PC-3 (cell line): Measurements from ENCODE around the gene TSPEAR. TPM values are rescaled to one million over a fixed set of nuclear protein-coding genes. Genes with fewer than 3 reads are reported as not detected.

Experiments used
- ATAC-seq: fragments of 200-7000 bp; cut with Tn5 transposase; 2 replicates; pipeline ENCODE4 v1.9.1; 2020; ENCODE audit warnings: mild to moderate bottlenecking, moderate library complexity
- BruUV-seq: library from RNA; stranded (reverse); fragments of 400-500 nt; replicated peaks from 2 replicates; lab custom pipeline; 2021; lab: Mats Ljungman, UMichigan
- CTCF ChIA-PET: fragments of 300-600 bp; sonication (Branson Sonifier 250); formaldehyde crosslinking; loops from one replicate; lab custom pipeline; 2022; ENCODE audit warnings: antibody characterized with exemption; lab: Charles Lee
- POLR2A ChIA-PET: fragments of 300-600 bp; sonication (Branson Sonifier 250); formaldehyde crosslinking; loops from one replicate; lab custom pipeline; 2022; ENCODE audit warnings: antibody characterized with exemption; ENCODE audit not compliant: unreplicated experiment; lab: Charles Lee
- DNase-seq: peaks from one replicate; pipeline ENCODE4 v3.0.0-alpha.2; 2015
- H2AFZ ChIP-seq: fragments of 300-600 bp; sonication (generic); 2 replicates; pipeline ENCODE4 v1.6.0; 2016; ENCODE audit warnings: antibody characterized with exemption, low read length
- H3F3A ChIP-seq: fragments of 300-600 bp; sonication (generic); one replicate; pipeline ENCODE4 v1.6.0; 2017; ENCODE audit warnings: antibody characterized with exemption, low read length, control low read depth, mild to moderate bottlenecking; ENCODE audit not compliant: unreplicated experiment
- H3K27ac ChIP-seq: fragments of 300-600 bp; sonication (generic); 2 replicates; pipeline ENCODE4 v1.5.1; 2016; ENCODE audit warnings: mild to moderate bottlenecking, low read length
- H3K27me3 ChIP-seq: fragments of 300-600 bp; sonication (generic); 2 replicates; pipeline ENCODE4 v1.6.1; 2016; ENCODE audit warnings: low read length, mixed read lengths
- H3K36me3 ChIP-seq: fragments of 300-600 bp; sonication (generic); 2 replicates; pipeline ENCODE4 v1.6.1; 2016; ENCODE audit warnings: low read depth, mixed run types, low read length, mixed read lengths
- H3K4me1 ChIP-seq: fragments of 300-600 bp; sonication (generic); 2 replicates; pipeline ENCODE4 v1.5.1; 2016; ENCODE audit warnings: low read length; ENCODE audit not compliant: insufficient read depth
- H3K4me2 ChIP-seq: fragments of 300-600 bp; sonication (generic); 2 replicates; pipeline ENCODE4 v1.6.0; 2016; ENCODE audit warnings: low read length
- H3K4me3 ChIP-seq: fragments of 300-600 bp; sonication (generic); 2 replicates; pipeline ENCODE4 v1.5.1; 2016; ENCODE audit warnings: mild to moderate bottlenecking, low read length, mixed read lengths
- H3K79me2 ChIP-seq: fragments of 300-600 bp; sonication (generic); 2 replicates; pipeline ENCODE4 v1.6.1; 2017; ENCODE audit warnings: low read length, mixed read lengths
- H3K9ac ChIP-seq: fragments of 300-600 bp; sonication (generic); 2 replicates; pipeline ENCODE4 v1.6.0; 2016; ENCODE audit warnings: mild to moderate bottlenecking, low read length
- H3K9me2 ChIP-seq: fragments of 300-600 bp; sonication (generic); replicated peaks from 2 replicates; pipeline ENCODE4 v1.6.1; 2016; ENCODE audit warnings: mixed run types, low read length, mixed read lengths
- H3K9me3 ChIP-seq: fragments of 300-600 bp; sonication (generic); 2 replicates; pipeline ENCODE4 v1.6.1; 2016; ENCODE audit warnings: low read length, mixed read lengths
- H4K20me1 ChIP-seq: fragments of 300-600 bp; sonication (generic); 2 replicates; pipeline ENCODE4 v1.6.1; 2016; ENCODE audit warnings: low read length, mixed read lengths
- EZH2 ChIP-seq: fragments of 300-600 bp; sonication (generic); IDR thresholded peaks from one replicate; pipeline ENCODE4 v1.6.1; 2017; ENCODE audit warnings: antibody characterized with exemption, mild to moderate bottlenecking, low read length; ENCODE audit not compliant: unreplicated experiment
- EZH2phosphoT487 ChIP-seq: fragments of 300-600 bp; sonication (generic); IDR thresholded peaks from 2 replicates; pipeline ENCODE4 v1.6.1; 2018; ENCODE audit warnings: mild to moderate bottlenecking, antibody characterized with exemption, low read length, borderline replicate concordance
- intact Hi-C: fragments of 100-400 bp; cut with micrococcal nuclease; formaldehyde crosslinking; loops from 2 replicates; pipeline ENCODE4 v1.9.0; 2023
- total RNA-seq: library from RNA; depleted of rRNA; stranded (reverse); fragments of >200 nt; gene quantifications from 2 replicates; pipeline ENCODE4 v1.2.3, GENCODE V29; 2014
- TF ChIP-seq, protein P1 (sequence below): fragments of 300-600 bp; sonication (generic); conservative IDR thresholded peaks from 2 replicates; pipeline ENCODE4 v1.5.1; 2017; ENCODE audit warnings: antibody characterized with exemption, low read depth, mild to moderate bottlenecking, low read length

Gene TSPEAR
- total RNA-seq, 1 experiment from 2014 or later, result 2.1 TPM

GRCh38 chr21:44533891-44534627 lies 177.3 kb downstream of the TSPEAR start:
- H3K4me1 ChIP-seq, result no peaks in the 10 kb centered on the region
- ATAC-seq, result no peak

DNA sequence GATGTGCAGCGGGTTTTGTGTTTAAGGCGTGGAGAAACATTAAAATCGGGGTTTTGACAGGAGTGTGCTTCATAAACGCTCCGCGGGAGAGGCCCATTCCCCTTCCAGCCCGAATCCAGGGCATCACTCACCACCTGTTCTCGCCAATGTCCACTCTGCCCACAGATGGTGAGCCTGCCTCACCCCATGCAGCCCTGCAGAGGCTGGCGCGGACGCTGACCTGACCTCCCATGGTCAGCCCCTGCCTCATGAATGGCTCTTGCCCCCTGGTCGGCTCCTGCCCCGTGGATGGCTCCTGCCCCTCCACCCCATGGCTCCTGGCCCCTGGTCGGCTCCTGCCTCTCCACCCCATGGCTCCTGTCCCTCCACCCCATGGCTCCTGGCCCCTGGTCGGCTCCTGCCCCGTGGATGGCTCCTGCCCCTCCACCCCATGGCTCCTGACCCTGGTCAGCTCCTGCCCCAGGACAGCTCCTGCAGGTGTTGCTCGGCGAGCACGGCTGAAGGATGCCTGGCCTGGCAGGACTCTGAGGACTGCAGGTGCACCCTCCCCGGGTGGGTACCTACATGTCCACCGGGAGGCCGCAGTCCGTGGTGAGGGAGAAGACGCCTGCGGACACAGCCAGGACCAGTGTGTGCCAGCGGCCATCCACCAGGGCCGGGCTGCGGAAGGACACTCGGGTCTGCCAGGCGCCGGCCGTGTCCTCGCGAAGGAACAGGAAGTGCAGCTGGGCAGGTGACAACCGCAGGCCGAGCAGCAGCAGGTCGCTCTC lies 178.1 kb downstream of the TSPEAR start:
- no peaks in the 10 kb centered on the region for H3K9me3 ChIP-seq
- no peaks in the 10 kb centered on the region for H4K20me1 ChIP-seq
- H3K9ac ChIP-seq, result no peak overlapping the region
- no peak for TF ChIP-seq EZH2phosphoT487
- TF ChIP-seq EZH2, result no peak
- TF ChIP-seq, protein P1, sequence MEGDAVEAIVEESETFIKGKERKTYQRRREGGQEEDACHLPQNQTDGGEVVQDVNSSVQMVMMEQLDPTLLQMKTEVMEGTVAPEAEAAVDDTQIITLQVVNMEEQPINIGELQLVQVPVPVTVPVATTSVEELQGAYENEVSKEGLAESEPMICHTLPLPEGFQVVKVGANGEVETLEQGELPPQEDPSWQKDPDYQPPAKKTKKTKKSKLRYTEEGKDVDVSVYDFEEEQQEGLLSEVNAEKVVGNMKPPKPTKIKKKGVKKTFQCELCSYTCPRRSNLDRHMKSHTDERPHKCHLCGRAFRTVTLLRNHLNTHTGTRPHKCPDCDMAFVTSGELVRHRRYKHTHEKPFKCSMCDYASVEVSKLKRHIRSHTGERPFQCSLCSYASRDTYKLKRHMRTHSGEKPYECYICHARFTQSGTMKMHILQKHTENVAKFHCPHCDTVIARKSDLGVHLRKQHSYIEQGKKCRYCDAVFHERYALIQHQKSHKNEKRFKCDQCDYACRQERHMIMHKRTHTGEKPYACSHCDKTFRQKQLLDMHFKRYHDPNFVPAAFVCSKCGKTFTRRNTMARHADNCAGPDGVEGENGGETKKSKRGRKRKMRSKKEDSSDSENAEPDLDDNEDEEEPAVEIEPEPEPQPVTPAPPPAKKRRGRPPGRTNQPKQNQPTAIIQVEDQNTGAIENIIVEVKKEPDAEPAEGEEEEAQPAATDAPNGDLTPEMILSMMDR, result no peak
- no peak overlapping the region for H3K4me3 ChIP-seq
- no TSS peak for BruUV-seq
- H3F3A ChIP-seq, result no peaks in the 10 kb centered on the region
- H2AFZ ChIP-seq, result no peak overlapping the region
- no peaks in the 10 kb centered on the region for H3K79me2 ChIP-seq
- CTCF ChIA-PET, result no interaction called here
- DNase-seq (no peak), ATAC-seq (no peak)
- POLR2A ChIA-PET, result no interaction called here
- no peak overlapping the region for H3K27ac ChIP-seq
- no peaks in the 10 kb centered on the region for H3K27me3 ChIP-seq
- no peak overlapping the region for H3K4me2 ChIP-seq
- no peaks in the 10 kb centered on the region for H3K4me1 ChIP-seq
- no peaks in the 10 kb centered on the region for H3K9me2 ChIP-seq
- intact Hi-C loops, result no loop called here
- no peaks in the 10 kb centered on the region for H3K36me3 ChIP-seq

More at GRCh38 chr21:44533891-44534627, 177.3 kb downstream of the TSPEAR start:
- Histone ChIP-seq H2AFZ (no peak overlapping the region), H3K27ac (no peak overlapping the region), H3K79me2 (no peaks in the 10 kb centered on the region), H3K9me3 (no peaks in the 10 kb centered on the region), H3K9ac (no peak overlapping the region), H3K9me2 (no peaks in the 10 kb centered on the region), H3K4me3 (no peak overlapping the region), H3K36me3 (no peaks in the 10 kb centered on the region), H3K4me2 (no peak overlapping the region), H3F3A (no peaks in the 10 kb centered on the region), H3K27me3 (no peaks in the 10 kb centered on the region), H4K20me1 (no peaks in the 10 kb centered on the region)
- TF ChIP-seq, protein P1, result no peak
- TF ChIP-seq EZH2 (no peak), EZH2phosphoT487 (no peak)
- DNase-seq, result no peak
- intact Hi-C loops, result no loop called here
- no TSS peak for BruUV-seq
- ChIA-PET CTCF (no interaction called here), POLR2A (no interaction called here)
